Skeletal muscle tissue (tissue), 4 donors: ENCODE data around the gene L2HGDH. TPM values are rescaled to one million over a fixed set of nuclear protein-coding genes. Genes with fewer than 3 reads are reported as not detected.

ENCODE experiments used
- H3K27ac ChIP-seq: one replicate; pipeline ENCODE4 v1.7.0; 2013; ENCODE audit warnings: mild to moderate bottlenecking, low read depth, low read length, inconsistent platforms
- H3K27me3 ChIP-seq, 3 donors: one replicate each; pipeline ENCODE4 v1.7.0; 2013; ENCODE audit warnings: low read length in 3 of 3; ENCODE audit not compliant: control insufficient read depth in 3 of 3, insufficient read depth in 3 of 3
- H3K36me3 ChIP-seq, 3 donors: one replicate each; pipeline ENCODE4 v1.7.0; 2013; ENCODE audit warnings: low read length in 3 of 3; ENCODE audit not compliant: control insufficient read depth in 3 of 3, insufficient read depth in 3 of 3
- H3K4me1 ChIP-seq, 3 donors: one replicate each; pipeline ENCODE4 v1.7.0; 2013; ENCODE audit warnings: low read length in 3 of 3, mild to moderate bottlenecking in 3 of 3; ENCODE audit not compliant: control insufficient read depth in 3 of 3, insufficient read depth in 3 of 3
- H3K4me3 ChIP-seq, 3 donors: one replicate each; pipeline ENCODE4 v1.7.0; 2013; ENCODE audit warnings: low read length in 3 of 3
- H3K9ac ChIP-seq, 3 donors: one replicate each; pipeline ENCODE4 v1.7.0; 2013; ENCODE audit warnings: low read length in 3 of 3, mild to moderate bottlenecking in 3 of 3, moderate library complexity in 2 of 3, low read depth in 1 of 3
- H3K9me3 ChIP-seq, 3 donors: one replicate each; pipeline ENCODE4 v1.7.0; 2013; ENCODE audit warnings: low read length in 3 of 3; ENCODE audit not compliant: control insufficient read depth in 3 of 3
- total RNA-seq: library from RNA; depleted of rRNA; stranded (reverse); fragments of >200 nt; gene quantifications from one replicate; pipeline ENCODE4 v1.2.3, GENCODE V29; 2014
- donor health status: Osteomylitis.

Gene L2HGDH
- total RNA-seq, 1 donor from 2014 or later = 8.4 TPM

DNA sequence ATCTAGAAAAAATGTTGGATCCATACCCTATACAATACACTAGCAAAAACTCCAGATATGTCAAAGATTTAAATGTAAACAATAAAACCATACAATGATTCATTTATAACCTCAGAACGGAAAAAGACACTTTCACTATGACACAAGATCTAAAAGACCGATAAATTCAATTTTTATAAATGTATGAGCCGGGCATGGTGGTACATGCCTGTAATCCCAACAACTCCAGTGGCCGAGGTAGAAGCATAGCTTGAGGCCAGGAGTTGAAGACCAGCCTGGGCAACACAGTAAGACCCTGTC is 78.1 kb downstream of the L2HGDH start:
- Histone ChIP-seq H3K27ac (peak overlapping the region; percentile 31), H3K4me3 (no peak overlapping the region), H3K36me3 (no peaks in the 10 kb centered on the region), H3K27me3 (no peaks in the 10 kb centered on the region), H3K9ac (no peak overlapping the region), H3K9me3 (no peaks in the 10 kb centered on the region), H3K4me1 (peaks cover 14 to 24% (median 18%) of the 10 kb centered on the region in 3 donors)

DNA sequence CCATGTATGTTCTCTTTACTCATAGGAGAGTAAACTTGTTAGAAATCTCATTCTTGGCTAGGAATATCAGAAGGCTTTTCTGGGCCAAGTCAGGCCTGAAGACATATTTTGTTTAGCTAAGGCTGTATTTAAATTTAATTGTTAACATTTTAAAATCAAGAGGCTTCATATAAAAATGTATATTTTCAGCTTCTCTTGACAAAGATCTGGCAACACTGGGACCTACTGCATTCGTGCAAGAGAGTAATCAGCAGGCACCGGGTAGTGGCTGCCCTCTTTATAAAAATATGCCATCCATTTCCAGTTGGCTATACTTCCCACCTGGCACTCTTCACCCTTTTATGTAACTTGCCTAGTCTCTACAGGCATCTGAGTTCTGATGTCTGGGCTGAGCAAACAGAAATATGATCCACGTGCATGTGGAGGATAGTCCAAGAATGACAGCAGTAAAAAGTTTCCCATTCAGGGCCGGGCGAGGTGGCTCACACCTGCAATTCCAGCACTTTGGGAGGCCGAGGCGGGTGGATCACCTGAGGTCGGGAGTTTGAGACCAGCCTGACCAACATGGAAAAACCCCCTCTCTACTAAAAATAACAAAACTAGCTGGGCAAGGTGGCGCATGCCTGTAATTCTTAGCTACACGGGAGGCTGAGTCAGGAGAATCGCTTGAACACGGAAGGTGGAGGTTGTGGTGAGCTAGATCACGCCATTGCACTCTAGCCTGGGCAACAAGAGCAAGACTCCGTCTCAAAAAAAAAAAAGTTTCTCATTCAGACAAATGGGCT is 78.7 kb downstream of the L2HGDH start:
- H3K4me1 ChIP-seq = peaks cover 20 to 29% (median 21%) of the 10 kb centered on the region in 3 donors
- H3K9me3 ChIP-seq = no peaks in the 10 kb centered on the region
- H3K4me3 ChIP-seq = no peak overlapping the region
- H3K9ac ChIP-seq = peak overlapping the region in 2 of 3 donors; percentile 59 to 96
- H3K27me3 ChIP-seq = no peaks in the 10 kb centered on the region
- H3K36me3 ChIP-seq = no peaks in the 10 kb centered on the region
- peak overlapping the region; percentile 31 for H3K27ac ChIP-seq

DNA sequence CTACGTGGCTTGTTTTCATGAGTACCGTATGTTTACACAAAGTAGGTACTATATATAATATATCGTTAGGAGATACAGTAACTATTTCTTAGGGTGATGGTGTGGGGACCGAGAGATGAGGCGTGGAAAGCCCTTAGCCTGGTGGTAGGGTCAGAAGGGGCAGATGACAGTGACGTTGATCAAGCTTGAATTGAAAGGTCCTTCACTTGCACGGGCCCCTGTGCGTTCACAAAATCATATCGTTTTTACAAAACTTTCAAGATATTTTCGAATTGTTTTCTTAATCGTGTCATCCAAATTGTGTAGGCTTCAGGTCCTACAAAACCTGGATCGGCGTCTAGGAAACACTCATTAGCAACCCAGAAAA is 79.8 kb downstream of the L2HGDH start:
- Histone ChIP-seq H3K4me1 (peaks cover 20 to 31% (median 21%) of the 10 kb centered on the region in 3 donors), H3K4me3 (peak overlapping the region; percentile 85 to 87 (median 87))

DNA sequence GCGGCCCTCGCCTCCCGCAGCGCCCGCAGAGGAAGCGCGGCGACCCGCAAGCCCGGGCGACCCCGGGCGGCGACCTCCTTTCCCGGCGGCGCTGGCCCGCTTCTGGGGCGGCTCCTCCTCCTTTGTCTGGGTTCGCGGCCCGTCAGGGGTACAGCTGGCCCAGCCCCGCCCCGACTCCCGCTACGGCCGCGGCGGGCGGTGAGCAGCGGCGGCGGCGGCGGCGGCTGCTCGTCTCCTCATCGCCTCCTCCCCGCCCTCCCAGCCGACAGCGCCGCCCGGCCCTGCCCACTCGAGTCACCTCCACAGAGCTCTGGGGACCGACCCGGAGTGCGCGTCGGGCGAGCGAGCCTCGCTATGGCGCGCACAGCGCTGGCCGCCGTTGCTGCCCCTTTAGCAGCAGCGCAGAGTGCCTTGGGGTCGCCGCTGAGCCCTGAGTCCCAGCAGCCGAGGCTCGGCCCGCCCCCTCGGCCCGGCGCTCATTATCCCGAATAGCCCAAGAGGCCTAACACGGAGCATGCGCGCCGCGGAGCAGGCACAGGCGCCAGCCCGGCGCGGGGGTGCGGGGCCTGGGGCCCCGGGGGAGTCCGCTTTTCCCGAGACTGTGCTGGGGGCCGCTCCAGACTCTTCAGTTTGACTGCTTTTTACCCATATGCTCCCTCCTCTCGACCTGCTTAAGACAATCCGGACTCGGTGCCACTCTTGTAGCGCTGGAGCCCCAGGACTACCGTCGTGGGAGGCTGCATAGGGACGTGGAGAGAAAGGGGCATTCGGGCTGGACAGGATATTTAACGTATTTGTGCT is 80.4 kb downstream of the L2HGDH start, which contains the start of gene SOS2:
TSS of gene SOS2 (minus strand) at position 104 of the 801 bp plus-strand sequence. CDS start 295 bp downstream, outside the sequence.
- no peaks in the 10 kb centered on the region for H3K27me3 ChIP-seq
- H3K27ac ChIP-seq = peak within 1 kb of the TSS; percentile 94
- H3K9ac ChIP-seq = peak within 1 kb of the TSS; percentile 90 to 96 (median 95)
- H3K4me1 ChIP-seq = peaks cover 22 to 34% (median 24%) of the 10 kb centered on the region in 3 donors
- H3K9me3 ChIP-seq = no peaks in the 10 kb centered on the region
- H3K36me3 ChIP-seq = no peaks in the 10 kb centered on the region
- peak within 1 kb of the TSS; percentile 85 to 92 (median 87) for H3K4me3 ChIP-seq

More for the DNA sequence above, 79.8 kb downstream of the L2HGDH start:
- peak overlapping the region; percentile 90 to 96 (median 95) for H3K9ac ChIP-seq
- no peaks in the 10 kb centered on the region for H3K36me3 ChIP-seq
- no peaks in the 10 kb centered on the region for H3K9me3 ChIP-seq
- peak overlapping the region; percentile 94 for H3K27ac ChIP-seq
- no peaks in the 10 kb centered on the region for H3K27me3 ChIP-seq

DNA sequence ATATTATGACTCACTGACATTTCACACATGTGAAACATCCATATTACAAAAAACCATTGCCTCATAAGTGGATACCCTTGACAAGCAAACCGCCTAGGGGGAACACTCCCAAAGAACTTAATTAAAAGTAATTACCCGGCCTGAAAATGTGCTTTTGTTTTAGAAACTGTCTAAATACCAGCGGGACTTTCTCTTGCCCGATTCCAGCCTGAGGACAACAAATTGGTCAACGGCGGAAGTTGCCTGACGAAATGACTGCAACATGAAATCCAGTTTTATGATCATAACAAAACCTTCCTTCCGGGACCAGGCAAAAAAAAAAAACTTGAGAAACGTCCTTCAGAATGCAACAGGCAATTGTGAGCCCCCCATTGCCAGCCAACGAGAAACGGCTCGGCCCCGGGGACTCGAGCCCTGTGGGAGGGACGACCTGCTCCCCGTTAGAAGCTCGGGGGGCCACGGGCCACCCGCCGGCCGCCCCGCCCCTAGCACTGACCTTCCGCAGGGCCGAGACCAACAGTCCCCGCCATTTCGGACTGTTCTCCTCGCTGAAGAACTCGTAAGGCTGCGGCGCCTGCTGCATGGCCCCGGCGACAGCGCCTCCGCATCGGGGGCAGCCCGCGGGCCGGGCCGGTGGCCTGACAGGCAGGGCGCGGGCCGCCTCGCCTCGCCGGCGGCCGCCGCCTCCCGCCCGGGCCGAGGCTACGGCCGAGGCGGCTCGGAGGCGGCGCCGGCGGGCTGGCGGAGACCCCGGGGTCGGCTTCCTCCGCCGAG is 81.1 kb downstream of the L2HGDH start:
- no peaks in the 10 kb centered on the region for H3K27me3 ChIP-seq
- H3K4me3 ChIP-seq = peak overlapping the region; percentile 81 to 92 (median 87)
- H3K9ac ChIP-seq = peak overlapping the region; percentile 89 to 96 (median 90)
- H3K4me1 ChIP-seq = peaks cover 30 to 42% (median 30%) of the 10 kb centered on the region in 3 donors
- no peaks in the 10 kb centered on the region for H3K9me3 ChIP-seq
- H3K27ac ChIP-seq = peak overlapping the region; percentile 94
- no peaks in the 10 kb centered on the region for H3K36me3 ChIP-seq

DNA sequence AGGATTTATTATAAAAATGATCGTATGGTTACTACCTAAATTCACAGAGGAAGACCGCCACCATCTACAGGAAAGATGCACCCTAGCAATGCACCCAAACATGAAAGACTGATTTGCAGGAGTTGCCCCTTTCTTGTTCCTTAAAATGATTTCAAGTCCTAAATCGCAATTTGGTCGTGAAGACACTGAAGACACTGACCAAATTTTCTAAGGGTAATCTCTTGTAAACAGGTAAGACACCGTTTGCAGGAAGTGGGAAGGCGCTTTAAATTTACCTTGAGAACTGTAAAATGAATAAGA is 81.7 kb downstream of the L2HGDH start:
- H3K4me3 ChIP-seq = peak overlapping the region; percentile 81 to 92 (median 87)
- peak overlapping the region; percentile 89 to 96 (median 90) for H3K9ac ChIP-seq
- no peaks in the 10 kb centered on the region for H3K9me3 ChIP-seq
- H3K27me3 ChIP-seq = no peaks in the 10 kb centered on the region
- no peaks in the 10 kb centered on the region for H3K36me3 ChIP-seq
- H3K27ac ChIP-seq = peak overlapping the region; percentile 94
- peaks cover 34 to 42% (median 36%) of the 10 kb centered on the region in 3 donors for H3K4me1 ChIP-seq

DNA sequence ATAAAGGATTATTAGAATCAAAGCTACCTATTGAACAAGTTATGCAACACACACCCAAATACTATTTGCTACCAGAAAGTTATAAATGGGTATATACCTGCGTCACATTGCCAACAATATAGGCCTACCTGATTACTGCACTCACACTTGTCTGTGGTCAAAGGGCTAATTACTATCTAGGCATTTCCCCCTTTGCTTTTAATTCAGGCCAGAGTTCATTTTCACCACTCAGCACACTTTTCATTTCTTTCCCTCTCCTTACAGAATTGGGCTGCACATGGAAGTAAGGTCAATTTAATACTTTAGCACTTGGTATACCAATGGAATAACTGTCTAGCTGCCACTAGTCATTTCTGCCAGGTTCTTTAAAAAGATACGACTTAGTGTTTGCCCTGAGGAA is 82.3 kb downstream of the L2HGDH start:
- peak overlapping the region; percentile 49 to 92 (median 87) for H3K4me3 ChIP-seq

DNA sequence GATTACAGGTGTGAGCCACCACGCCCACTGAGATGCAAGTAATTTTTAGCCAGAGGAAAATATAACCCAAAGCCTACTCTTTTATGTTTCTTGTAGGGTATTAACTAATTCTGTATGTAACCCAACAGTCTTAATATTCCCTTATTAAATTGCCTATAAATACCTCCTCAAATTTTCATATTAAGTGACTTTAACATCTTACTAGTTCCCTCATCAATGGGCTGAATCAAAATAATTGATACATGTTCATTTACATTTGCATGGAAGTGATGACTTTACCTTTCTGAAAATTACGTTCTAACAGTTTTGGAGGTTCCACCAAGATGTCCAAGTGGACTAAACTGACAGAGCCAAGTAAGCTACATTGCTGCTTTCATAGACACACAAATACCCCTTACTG is 83.7 kb downstream of the L2HGDH start:
- Histone ChIP-seq H3K4me1 (peaks cover 34 to 42% (median 36%) of the 10 kb centered on the region in 3 donors), H3K9ac (no peak overlapping the region), H3K27me3 (no peaks in the 10 kb centered on the region), H3K9me3 (no peaks in the 10 kb centered on the region), H3K27ac (no peak overlapping the region), H3K4me3 (no peak overlapping the region), H3K36me3 (no peaks in the 10 kb centered on the region)

More for the DNA sequence above, 82.3 kb downstream of the L2HGDH start:
- no peak overlapping the region for H3K27ac ChIP-seq
- H3K36me3 ChIP-seq = no peaks in the 10 kb centered on the region
- H3K27me3 ChIP-seq = no peaks in the 10 kb centered on the region
- H3K4me1 ChIP-seq = peaks cover 34 to 42% (median 36%) of the 10 kb centered on the region in 3 donors
- H3K9me3 ChIP-seq = no peaks in the 10 kb centered on the region
- H3K9ac ChIP-seq = peak overlapping the region; percentile 89 to 96 (median 90)

DNA sequence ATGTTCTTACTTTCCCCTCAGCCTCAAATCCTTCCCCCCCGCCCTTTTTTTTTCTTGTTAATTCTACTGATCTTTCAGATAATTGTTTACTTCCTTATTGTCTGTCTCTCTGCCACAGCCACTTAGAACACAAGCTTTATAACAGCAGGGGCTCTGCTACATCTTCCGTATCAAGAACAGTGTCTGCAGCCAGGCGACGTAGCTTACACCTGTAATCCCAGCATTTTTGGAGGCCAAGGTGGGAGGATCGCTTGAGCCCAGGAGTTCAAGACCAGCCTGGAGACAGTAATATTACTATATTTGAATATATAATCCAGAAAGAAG is 86.1 kb downstream of the L2HGDH start:
- Histone ChIP-seq H3K9ac (peak overlapping the region; percentile 11 to 39 (median 22)), H3K36me3 (no peaks in the 10 kb centered on the region), H3K27ac (peak overlapping the region; percentile 59), H3K9me3 (no peaks in the 10 kb centered on the region), H3K4me3 (peak overlapping the region in 1 of 3 donors; percentile 40), H3K27me3 (no peaks in the 10 kb centered on the region), H3K4me1 (peaks cover 22 to 38% (median 37%) of the 10 kb centered on the region in 3 donors)
